Left lung (tissue), 10 donors: Measurements from ENCODE around the gene RFT1. TPM values are rescaled to one million over a fixed set of nuclear protein-coding genes. Genes with fewer than 3 reads are reported as not detected.

Experiments used
- ATAC-seq: fragments of 200-7000 bp; cut with Tn5 transposase; one replicate; pipeline ENCODE4 v1.9.1; 2020; ENCODE audit warnings: moderate library complexity
- DNase-seq, 4 donors: peaks; one replicate each; pipeline ENCODE4 v3.0.0-alpha.2; 2013 to 2020
- H3K27ac ChIP-seq, 2 donors: fragments of 200-600 bp; sonication (generic) in 1 of 2; one replicate each; pipeline versions ENCODE4 v1.5.0 to v1.8.0; 2020 to 2021
- H3K27me3 ChIP-seq, 2 donors: fragments of 200-600 bp; sonication (generic) in 1 of 2; one replicate each; pipeline versions ENCODE4 v1.5.0 to v1.8.0; 2020 to 2021
- H3K36me3 ChIP-seq, 2 donors: fragments of 200-600 bp; sonication (generic) in 1 of 2; one replicate each; pipeline versions ENCODE4 v1.5.0 to v1.8.0; 2020 to 2021
- H3K4me1 ChIP-seq, 2 donors: fragments of 200-600 bp; one replicate each; pipeline ENCODE4 v1.8.0; 2021
- H3K4me3 ChIP-seq, 2 donors: fragments of 200-600 bp; sonication (generic) in 1 of 2; one replicate each; pipeline versions ENCODE4 v1.5.0 to v1.8.0; 2020 to 2021; ENCODE audit warnings: mild to moderate bottlenecking in 1 of 2
- H3K9me3 ChIP-seq, 2 donors: fragments of 200-600 bp; sonication (generic) in 1 of 2; one replicate each; pipeline versions ENCODE4 v1.5.0 to v1.8.0; 2020 to 2021
- intact Hi-C, 2 donors: fragments of 100-400 bp; cut with DNase I; formaldehyde crosslinking; loops; one replicate each; pipeline versions ENCODE4 v1.11.2 to v1.14.2; 2022
- polyA plus RNA-seq, 6 donors: library from polyadenylated mRNA; unstranded; fragments of 120-200 nt; gene quantifications; one replicate each; pipeline ENCODE4 v1.2.1, GENCODE V29; 2013; ENCODE audit not compliant: insufficient read length in 6 of 6
- total RNA-seq, 2 donors: library from RNA; stranded (reverse); fragmentation: NEBNext Ultra II Directional; extraction: Animal tissue kit (Norgen Biotek cat#: 25700); gene quantifications; one replicate each; pipeline ENCODE4 v1.2.1, GENCODE V29; 2021
- TF ChIP-seq, protein P1 (sequence below), 2 donors: fragments of 200-600 bp; sonication (generic) in 1 of 2; IDR thresholded peaks; one replicate each; pipeline versions ENCODE4 v1.5.0 to v1.8.0; 2021; ENCODE audit warnings: antibody characterized with exemption in 2 of 2
- donor health status: DM: no; HTN: yes; CAD: no.
- donor health status: DM: no; HTN: no; CAD: no.

RFT1 gene
- total and polyA plus RNA-seq, 8 donors: 23.2 to 28.0 (median 24.4) TPM

DNA sequence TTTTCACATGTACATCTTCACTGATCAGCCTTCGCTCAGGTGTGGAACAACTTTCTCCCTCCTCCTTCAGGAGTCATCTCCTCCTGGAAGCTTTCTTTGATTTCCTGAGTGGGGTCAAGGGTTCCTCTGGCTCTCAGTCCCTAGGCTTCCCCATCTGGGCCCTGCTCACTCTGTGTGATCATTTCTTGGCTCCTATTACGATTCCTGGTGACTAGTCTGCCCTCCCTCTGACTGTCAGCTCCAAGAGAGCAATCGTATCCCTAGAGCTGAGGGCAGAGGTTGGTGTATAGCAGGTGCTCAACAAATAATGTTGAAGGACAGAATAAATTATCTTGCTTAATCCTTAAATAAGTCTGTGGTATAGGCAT, 15.5 kb upstream of the RFT1 start:
- DNase-seq: no peak
- H3K36me3 ChIP-seq: no peaks in the 10 kb centered on the region
- no peak overlapping the region for H3K4me3 ChIP-seq
- intact Hi-C loops: no loop called here
- H3K27me3 ChIP-seq: no peaks in the 10 kb centered on the region
- H3K4me1 ChIP-seq: peaks cover 9 to 83% of the 10 kb centered on the region in 2 donors
- H3K27ac ChIP-seq: no peak overlapping the region
- peak; percentile 18 for ATAC-seq
- no peaks in the 10 kb centered on the region for H3K9me3 ChIP-seq
- TF ChIP-seq, protein P1, sequence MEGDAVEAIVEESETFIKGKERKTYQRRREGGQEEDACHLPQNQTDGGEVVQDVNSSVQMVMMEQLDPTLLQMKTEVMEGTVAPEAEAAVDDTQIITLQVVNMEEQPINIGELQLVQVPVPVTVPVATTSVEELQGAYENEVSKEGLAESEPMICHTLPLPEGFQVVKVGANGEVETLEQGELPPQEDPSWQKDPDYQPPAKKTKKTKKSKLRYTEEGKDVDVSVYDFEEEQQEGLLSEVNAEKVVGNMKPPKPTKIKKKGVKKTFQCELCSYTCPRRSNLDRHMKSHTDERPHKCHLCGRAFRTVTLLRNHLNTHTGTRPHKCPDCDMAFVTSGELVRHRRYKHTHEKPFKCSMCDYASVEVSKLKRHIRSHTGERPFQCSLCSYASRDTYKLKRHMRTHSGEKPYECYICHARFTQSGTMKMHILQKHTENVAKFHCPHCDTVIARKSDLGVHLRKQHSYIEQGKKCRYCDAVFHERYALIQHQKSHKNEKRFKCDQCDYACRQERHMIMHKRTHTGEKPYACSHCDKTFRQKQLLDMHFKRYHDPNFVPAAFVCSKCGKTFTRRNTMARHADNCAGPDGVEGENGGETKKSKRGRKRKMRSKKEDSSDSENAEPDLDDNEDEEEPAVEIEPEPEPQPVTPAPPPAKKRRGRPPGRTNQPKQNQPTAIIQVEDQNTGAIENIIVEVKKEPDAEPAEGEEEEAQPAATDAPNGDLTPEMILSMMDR (IDR thresholded peaks at IDR 0.05): no peak

DNA sequence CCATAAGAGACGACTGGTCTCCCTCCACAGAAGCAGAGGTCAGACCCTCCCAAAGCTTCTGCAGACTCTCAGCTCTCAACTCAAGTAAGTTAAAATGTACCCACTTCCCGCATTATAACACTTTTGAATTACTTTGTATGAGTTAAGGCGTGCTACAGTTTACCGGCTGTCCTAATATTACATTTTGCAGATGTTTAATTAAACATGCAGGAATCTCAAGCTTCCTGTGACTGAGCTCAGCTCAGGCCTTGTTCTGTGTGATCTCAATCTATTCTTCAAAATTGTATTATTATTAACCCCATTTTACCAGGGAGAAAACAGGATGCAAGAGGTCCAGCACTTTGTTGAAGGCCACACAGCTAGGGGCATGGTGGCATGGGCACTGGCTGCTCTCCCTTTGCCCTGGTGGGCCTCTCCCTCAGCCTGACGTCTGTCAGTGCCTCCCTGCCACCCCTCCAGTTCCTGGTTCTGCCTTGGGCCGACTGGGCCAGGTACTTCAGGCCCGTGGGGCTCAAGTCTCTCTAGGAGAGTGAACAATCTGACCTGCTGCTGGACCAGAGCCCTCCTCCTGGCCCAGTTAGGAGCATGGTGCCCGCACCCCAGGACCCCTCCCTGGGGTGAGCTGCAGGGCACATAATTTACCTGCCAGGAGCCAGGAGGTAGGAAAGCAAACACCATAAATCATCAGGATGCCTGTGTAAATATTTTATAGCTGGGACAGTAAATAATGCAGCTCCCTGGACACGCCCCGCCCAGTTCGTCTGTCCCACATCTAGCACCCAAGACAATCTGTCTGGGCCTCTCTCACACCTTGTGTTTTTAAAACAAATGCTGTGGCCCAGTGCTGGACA, 14.9 kb upstream of the RFT1 start:
- Histone ChIP-seq H3K9me3 (no peaks in the 10 kb centered on the region), H3K4me1 (peaks cover 9 to 83% of the 10 kb centered on the region in 2 donors), H3K27me3 (no peaks in the 10 kb centered on the region), H3K36me3 (no peaks in the 10 kb centered on the region), H3K27ac (no peak overlapping the region), H3K4me3 (no peak overlapping the region)
- ATAC-seq (peak; percentile 38), DNase-seq (no peak)
- TF ChIP-seq, protein P1 (IDR thresholded peaks at IDR 0.05): no peak
- intact Hi-C loops: no loop called here

DNA sequence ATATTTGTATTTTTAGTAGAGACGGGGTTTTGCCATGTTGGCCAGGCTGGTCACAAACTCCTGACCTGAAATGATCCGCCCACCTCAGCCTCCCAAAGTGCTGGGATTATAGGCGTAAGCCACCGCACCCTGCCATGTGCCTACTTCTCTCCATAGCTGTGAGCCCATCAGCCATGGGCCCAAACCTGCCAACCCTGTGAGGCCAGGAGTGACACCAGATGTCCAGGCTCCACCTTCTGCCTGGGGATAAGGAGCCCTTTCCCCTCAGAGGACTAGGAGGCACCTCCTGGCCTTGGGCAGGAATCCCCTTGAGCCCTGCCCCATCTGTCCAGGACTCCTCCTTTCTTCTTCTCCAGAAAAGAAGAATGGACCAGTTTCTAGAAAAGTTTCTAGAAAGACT, 14.2 kb upstream of the RFT1 start:
- Histone ChIP-seq H3K36me3 (no peaks in the 10 kb centered on the region), H3K27ac (no peak overlapping the region), H3K4me3 (no peak overlapping the region), H3K27me3 (no peaks in the 10 kb centered on the region), H3K9me3 (no peaks in the 10 kb centered on the region), H3K4me1 (peaks cover 9 to 78% of the 10 kb centered on the region in 2 donors)
- intact Hi-C loops: no loop called here
- TF ChIP-seq, protein P1 (IDR thresholded peaks at IDR 0.05): no peak
- ATAC-seq: no peak
- DNase-seq: no peak

DNA sequence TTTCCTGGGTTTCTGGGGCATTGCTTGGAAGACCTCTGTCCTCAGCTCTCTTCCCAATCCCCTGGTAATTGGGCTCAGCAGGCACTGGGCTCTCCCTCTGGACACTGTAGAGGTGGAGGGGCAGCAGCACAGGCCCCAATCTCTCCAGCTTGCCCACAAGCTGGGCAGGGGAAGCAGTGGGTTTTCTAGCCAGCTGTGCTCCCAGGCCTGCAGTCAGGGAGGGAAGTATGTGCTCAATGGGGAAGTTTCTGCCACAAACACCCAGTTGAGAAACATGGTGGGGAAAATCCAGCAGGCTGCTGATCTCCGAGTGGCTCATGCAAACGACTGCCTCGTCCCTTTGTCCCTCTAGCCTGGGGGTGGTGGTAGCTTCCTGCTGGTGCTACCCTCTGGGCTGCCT, 12.8 kb upstream of the RFT1 start:
- H3K9me3 ChIP-seq: no peaks in the 10 kb centered on the region
- TF ChIP-seq, protein P1 (IDR thresholded peaks at IDR 0.05): no peak
- H3K27ac ChIP-seq: peak overlapping the region in 1 of 2 donors; percentile 83
- H3K4me1 ChIP-seq: peaks cover 9 to 73% of the 10 kb centered on the region in 2 donors
- intact Hi-C loops: no loop called here
- DNase-seq: peak in 2 of 4 donors; percentile 70 to 84
- peak; percentile 29 for ATAC-seq
- H3K27me3 ChIP-seq: no peaks in the 10 kb centered on the region
- H3K4me3 ChIP-seq: no peak overlapping the region
- no peaks in the 10 kb centered on the region for H3K36me3 ChIP-seq
